GM19035 (cell line): ENCODE data around the gene GNPNAT1.
"Not testable (repeated sequence)": the region's sequence is repeated elsewhere in the genome, so short reads cannot be mapped to it uniquely, and the experiment has no call there.

Experiments used
- ATAC-seq: cut with Tn5 transposase; IDR thresholded peaks from one replicate; pipeline ENCODE4 v1.9.1; 2021; ENCODE audit not compliant: unreplicated experiment

GNPNAT1 gene

GRCh38 chr14:52729925-52730708 lies 61.3 kb downstream of the GNPNAT1 start, which contains the start of gene STYX:
Gene STYX (plus strand): TSS chr14:52730166. CDS start chr14:52730475, 309 bp downstream.
- peak; percentile 94 for ATAC-seq

GRCh38 chr14:52729585-52729924 lies 61.9 kb downstream of the GNPNAT1 start:
- ATAC-seq = no peak

GRCh38 chr14:52729035-52729434 lies 62.4 kb downstream of the GNPNAT1 start:
- not testable (repeated sequence) for ATAC-seq

GRCh38 chr14:52727509-52727908 lies 63.9 kb downstream of the GNPNAT1 start:
- ATAC-seq = not testable (repeated sequence)
